Measurements from ENCODE around the gene KAZN. TPM values are rescaled to one million over a fixed set of nuclear protein-coding genes. Genes with fewer than 3 reads are reported as not detected.

Gene KAZN
- total RNA-seq, 1 donor from 2014 or later = 3.7 TPM

GRCh38 chr1:14583788-14584187 lies 14.7 kb upstream of the KAZN start:
- H3K27me3 ChIP-seq (ENCODE audit: control insufficient read depth in 3 of 3, insufficient read depth in 3 of 3, low read length in 3 of 3) = peaks cover 0 to 3% (median 0%) of the 10 kb centered on the region in 3 donors
- H3K9ac ChIP-seq (ENCODE audit: low read depth in 1 of 3, low read length in 3 of 3) = no peak overlapping the region
- H3K27ac ChIP-seq (ENCODE audit: low read depth, low read length) = no peak overlapping the region
- H3K4me3 ChIP-seq (ENCODE audit: low read length in 3 of 3) = no peak overlapping the region
- H3K4me1 ChIP-seq (ENCODE audit: control insufficient read depth in 3 of 3, insufficient read depth in 3 of 3, low read length in 3 of 3) = no peaks in the 10 kb centered on the region
- H3K9me3 ChIP-seq (ENCODE audit: control insufficient read depth in 3 of 3, low read length in 3 of 3) = no peaks in the 10 kb centered on the region
- H3K36me3 ChIP-seq (ENCODE audit: control insufficient read depth in 3 of 3, insufficient read depth in 3 of 3, low read length in 3 of 3) = no peaks in the 10 kb centered on the region

- no peak overlapping the region for H3K4me3 ChIP-seq (ENCODE audit: low read length in 3 of 3)
- H3K9ac ChIP-seq (ENCODE audit: low read depth in 1 of 3, low read length in 3 of 3) = no peak overlapping the region
- peaks cover 0 to 4% (median 0%) of the 10 kb centered on the region in 3 donors for H3K27me3 ChIP-seq (ENCODE audit: control insufficient read depth in 3 of 3, insufficient read depth in 3 of 3, low read length in 3 of 3)
- H3K27ac ChIP-seq (ENCODE audit: low read depth, low read length) = no peak overlapping the region
- H3K9me3 ChIP-seq (ENCODE audit: control insufficient read depth in 3 of 3, low read length in 3 of 3) = no peaks in the 10 kb centered on the region
- no peaks in the 10 kb centered on the region for H3K36me3 ChIP-seq (ENCODE audit: control insufficient read depth in 3 of 3, insufficient read depth in 3 of 3, low read length in 3 of 3)
- no peaks in the 10 kb centered on the region for H3K4me1 ChIP-seq (ENCODE audit: control insufficient read depth in 3 of 3, insufficient read depth in 3 of 3, low read length in 3 of 3)
Observed at GRCh38 chr1:14585728-14586127, 12.8 kb upstream of the KAZN start.

- Histone ChIP-seq H3K4me1 (ENCODE audit: control insufficient read depth in 3 of 3, insufficient read depth in 3 of 3, low read length in 3 of 3) (no peaks in the 10 kb centered on the region), H3K9me3 (ENCODE audit: control insufficient read depth in 3 of 3, low read length in 3 of 3) (no peaks in the 10 kb centered on the region), H3K36me3 (ENCODE audit: control insufficient read depth in 3 of 3, insufficient read depth in 3 of 3, low read length in 3 of 3) (no peaks in the 10 kb centered on the region), H3K27ac (ENCODE audit: low read depth, low read length) (no peak overlapping the region), H3K27me3 (ENCODE audit: control insufficient read depth in 3 of 3, insufficient read depth in 3 of 3, low read length in 3 of 3) (peaks cover 0 to 6% (median 3%) of the 10 kb centered on the region in 3 donors), H3K9ac (ENCODE audit: low read depth in 1 of 3, low read length in 3 of 3) (no peak overlapping the region), H3K4me3 (ENCODE audit: low read length in 3 of 3) (no peak overlapping the region)
Observed at GRCh38 chr1:14590411-14591180, 7.9 kb upstream of the KAZN start.

- Histone ChIP-seq H3K9me3 (ENCODE audit: control insufficient read depth in 3 of 3, low read length in 3 of 3) (no peaks in the 10 kb centered on the region), H3K4me1 (ENCODE audit: control insufficient read depth in 3 of 3, insufficient read depth in 3 of 3, low read length in 3 of 3) (no peaks in the 10 kb centered on the region), H3K9ac (ENCODE audit: low read depth in 1 of 3, low read length in 3 of 3) (no peak overlapping the region), H3K4me3 (ENCODE audit: low read length in 3 of 3) (no peak overlapping the region), H3K27ac (ENCODE audit: low read depth, low read length) (no peak overlapping the region), H3K36me3 (ENCODE audit: control insufficient read depth in 3 of 3, insufficient read depth in 3 of 3, low read length in 3 of 3) (no peaks in the 10 kb centered on the region), H3K27me3 (ENCODE audit: control insufficient read depth in 3 of 3, insufficient read depth in 3 of 3, low read length in 3 of 3) (peaks cover 0 to 8% (median 3%) of the 10 kb centered on the region in 3 donors)
Observed at GRCh38 chr1:14591600-14591999, 6.9 kb upstream of the KAZN start.

GRCh38 chr1:14592004-14592631 lies 6.4 kb upstream of the KAZN start:
- no peak overlapping the region for H3K27ac ChIP-seq (ENCODE audit: low read depth, low read length)
- H3K27me3 ChIP-seq (ENCODE audit: control insufficient read depth in 3 of 3, insufficient read depth in 3 of 3, low read length in 3 of 3) = peaks cover 2 to 10% (median 3%) of the 10 kb centered on the region in 3 donors
- no peaks in the 10 kb centered on the region for H3K4me1 ChIP-seq (ENCODE audit: control insufficient read depth in 3 of 3, insufficient read depth in 3 of 3, low read length in 3 of 3)
- no peak overlapping the region for H3K9ac ChIP-seq (ENCODE audit: low read depth in 1 of 3, low read length in 3 of 3)
- no peaks in the 10 kb centered on the region for H3K36me3 ChIP-seq (ENCODE audit: control insufficient read depth in 3 of 3, insufficient read depth in 3 of 3, low read length in 3 of 3)
- no peaks in the 10 kb centered on the region for H3K9me3 ChIP-seq (ENCODE audit: control insufficient read depth in 3 of 3, low read length in 3 of 3)
- H3K4me3 ChIP-seq (ENCODE audit: low read length in 3 of 3) = no peak overlapping the region

GRCh38 chr1:14593302-14593701 lies 5.2 kb upstream of the KAZN start:
- H3K4me3 ChIP-seq (ENCODE audit: low read length in 3 of 3) = no peak overlapping the region
- H3K27ac ChIP-seq (ENCODE audit: low read depth, low read length) = no peak overlapping the region
- H3K27me3 ChIP-seq (ENCODE audit: control insufficient read depth in 3 of 3, insufficient read depth in 3 of 3, low read length in 3 of 3) = peaks cover 10 to 21% (median 13%) of the 10 kb centered on the region in 3 donors
- no peaks in the 10 kb centered on the region for H3K9me3 ChIP-seq (ENCODE audit: control insufficient read depth in 3 of 3, low read length in 3 of 3)
- H3K36me3 ChIP-seq (ENCODE audit: control insufficient read depth in 3 of 3, insufficient read depth in 3 of 3, low read length in 3 of 3) = no peaks in the 10 kb centered on the region
- H3K9ac ChIP-seq (ENCODE audit: low read depth in 1 of 3, low read length in 3 of 3) = no peak overlapping the region
- no peaks in the 10 kb centered on the region for H3K4me1 ChIP-seq (ENCODE audit: control insufficient read depth in 3 of 3, insufficient read depth in 3 of 3, low read length in 3 of 3)

- H3K9me3 ChIP-seq (ENCODE audit: control insufficient read depth in 3 of 3, low read length in 3 of 3) = no peaks in the 10 kb centered on the region
- H3K27me3 ChIP-seq (ENCODE audit: control insufficient read depth in 3 of 3, insufficient read depth in 3 of 3, low read length in 3 of 3) = peaks cover 10 to 24% (median 20%) of the 10 kb centered on the region in 3 donors
- H3K4me1 ChIP-seq (ENCODE audit: control insufficient read depth in 3 of 3, insufficient read depth in 3 of 3, low read length in 3 of 3) = peaks cover 0 to under 1% (median 0%) of the 10 kb centered on the region in 3 donors
- no peak overlapping the region for H3K4me3 ChIP-seq (ENCODE audit: low read length in 3 of 3)
- no peak overlapping the region for H3K9ac ChIP-seq (ENCODE audit: low read depth in 1 of 3, low read length in 3 of 3)
- H3K36me3 ChIP-seq (ENCODE audit: control insufficient read depth in 3 of 3, insufficient read depth in 3 of 3, low read length in 3 of 3) = no peaks in the 10 kb centered on the region
- H3K27ac ChIP-seq (ENCODE audit: low read depth, low read length) = no peak overlapping the region
Observed at GRCh38 chr1:14594045-14594444, 4.4 kb upstream of the KAZN start.

GRCh38 chr1:14596591-14596990 lies 1.9 kb upstream of the KAZN start:
- no peaks in the 10 kb centered on the region for H3K36me3 ChIP-seq (ENCODE audit: control insufficient read depth in 3 of 3, insufficient read depth in 3 of 3, low read length in 3 of 3)
- H3K27me3 ChIP-seq (ENCODE audit: control insufficient read depth in 3 of 3, insufficient read depth in 3 of 3, low read length in 3 of 3) = peaks cover 30 to 37% (median 32%) of the 10 kb centered on the region in 3 donors
- H3K9me3 ChIP-seq (ENCODE audit: control insufficient read depth in 3 of 3, low read length in 3 of 3) = no peaks in the 10 kb centered on the region

GRCh38 chr1:14597343-14598006 lies 1.0 kb upstream of the KAZN start:
- H3K27ac ChIP-seq (ENCODE audit: low read depth, low read length) = no peak overlapping the region
- no peak overlapping the region for H3K9ac ChIP-seq (ENCODE audit: low read depth in 1 of 3, low read length in 3 of 3)
- H3K36me3 ChIP-seq (ENCODE audit: control insufficient read depth in 3 of 3, insufficient read depth in 3 of 3, low read length in 3 of 3) = no peaks in the 10 kb centered on the region
- H3K4me3 ChIP-seq (ENCODE audit: low read length in 3 of 3) = no peak overlapping the region
- H3K4me1 ChIP-seq (ENCODE audit: control insufficient read depth in 3 of 3, insufficient read depth in 3 of 3, low read length in 3 of 3) = peaks cover 0 to 8% (median 0%) of the 10 kb centered on the region in 3 donors
- peaks cover 32 to 38% (median 37%) of the 10 kb centered on the region in 3 donors for H3K27me3 ChIP-seq (ENCODE audit: control insufficient read depth in 3 of 3, insufficient read depth in 3 of 3, low read length in 3 of 3)
- H3K9me3 ChIP-seq (ENCODE audit: control insufficient read depth in 3 of 3, low read length in 3 of 3) = no peaks in the 10 kb centered on the region

More at GRCh38 chr1:14596591-14596990, 1.9 kb upstream of the KAZN start:
- H3K9ac ChIP-seq (ENCODE audit: low read depth in 1 of 3, low read length in 3 of 3) = no peak overlapping the region
- H3K4me1 ChIP-seq (ENCODE audit: control insufficient read depth in 3 of 3, insufficient read depth in 3 of 3, low read length in 3 of 3) = peaks cover 0 to 8% (median 0%) of the 10 kb centered on the region in 3 donors
- no peak overlapping the region for H3K27ac ChIP-seq (ENCODE audit: low read depth, low read length)
- no peak overlapping the region for H3K4me3 ChIP-seq (ENCODE audit: low read length in 3 of 3)
